GM12878 (cell line): ENCODE results near the gene NRSN2. TPM values are rescaled to one million over a fixed set of nuclear protein-coding genes. Genes with fewer than 3 reads are reported as not detected.

Experiments used
- ATAC-seq: fragments of 200-7000 bp; cut with Tn5 transposase; 3 replicates; pipeline ENCODE4 v1.9.1; 2020; ENCODE audit warnings: mild to moderate bottlenecking, moderate library complexity
- BruUV-seq: library from RNA; stranded (reverse); fragments of 400-500 nt; replicated peaks from 2 replicates; lab custom pipeline; 2021; lab: Mats Ljungman, UMichigan
- CTCF ChIA-PET: fragments of 300-600 bp; sonication (Branson Sonifier 250); formaldehyde crosslinking; extraction: SDS; loops from one replicate; lab custom pipeline; 2021; ENCODE audit warnings: inconsistent platforms; lab: Yijun Ruan, JAX
- POLR2A ChIA-PET: fragments of 350-600 bp; formaldehyde crosslinking; extraction: SDS; loops from one replicate; lab custom pipeline; 2021; ENCODE audit warnings: inconsistent platforms; lab: Charles Lee
- RAD21 ChIA-PET: fragments of 300-600 bp; sonication (Branson Sonifier 250); formaldehyde crosslinking; loops from one replicate; lab custom pipeline; 2023; ENCODE audit warnings: antibody characterized with exemption; ENCODE audit not compliant: unreplicated experiment; lab: Charles Lee
- SMC1A ChIA-PET: fragments of 300-600 bp; sonication (Branson Sonifier 250); formaldehyde crosslinking; loops from one replicate; lab custom pipeline; 2023; ENCODE audit not compliant: unreplicated experiment, uncharacterized antibody; lab: Charles Lee
- DNase-seq: peaks from one replicate; pipeline ENCODE4 v3.0.0-alpha.2; 2011; ENCODE audit warnings: low read depth, low spot score
- FAIRE-seq: peaks from 3 replicates; lab custom pipeline; 2011; peaks lifted over from hg19 to GRCh38; lab: Jason Lieb, UNC
- H2AFZ ChIP-seq: 2 replicates; pipeline ENCODE4 v1.6.0; 2011; ENCODE audit warnings: low read depth, low read length, control low read depth; ENCODE audit not compliant: control insufficient read depth
- H3K27ac ChIP-seq: 2 replicates; pipeline ENCODE4 v1.5.1; 2011; ENCODE audit warnings: control low read depth; ENCODE audit not compliant: control insufficient read depth, insufficient read depth
- H3K27me3 ChIP-seq, 2 experiments: replicated peaks in 1 of 2; 2 replicates each; pipeline versions ENCODE4 v1.6.0 to v1.6.1; 2011; ENCODE audit warnings: low read length in 1 of 2; ENCODE audit not compliant: control insufficient read depth in 2 of 2, insufficient read depth in 2 of 2
- H3K36me3 ChIP-seq, 2 experiments: 2 replicates each; pipeline ENCODE4 v1.5.1; 2011; ENCODE audit warnings: low read length in 1 of 2; ENCODE audit not compliant: control insufficient read depth in 2 of 2, insufficient read depth in 2 of 2
- H3K4me1 ChIP-seq: 2 replicates; pipeline ENCODE4 v1.6.1; 2011; ENCODE audit warnings: mild to moderate bottlenecking, low read length, moderate library complexity, mixed read lengths; ENCODE audit not compliant: control insufficient read depth, insufficient read depth
- H3K4me2 ChIP-seq: 2 replicates; pipeline ENCODE4 v1.6.0; 2011; ENCODE audit warnings: control low read depth; ENCODE audit not compliant: control insufficient read depth, insufficient read depth
- H3K4me3 ChIP-seq: fragments of 200-600 bp; sonication (generic); 2 replicates; pipeline ENCODE4 v1.5.1; 2016
- H3K79me2 ChIP-seq: 2 replicates; pipeline ENCODE4 v1.6.0; 2011; ENCODE audit warnings: low read length; ENCODE audit not compliant: control insufficient read depth, insufficient read depth
- H3K9ac ChIP-seq: 2 replicates; pipeline ENCODE4 v1.8.0; 2011; ENCODE audit warnings: low read length, control low read depth, mixed read lengths; ENCODE audit not compliant: control insufficient read depth, insufficient read depth
- H3K9me3 ChIP-seq: replicated peaks from 3 replicates; pipeline ENCODE4 v1.5.1; 2011; ENCODE audit warnings: mild to moderate bottlenecking, low read length; ENCODE audit not compliant: control insufficient read depth, insufficient read depth
- H4K20me1 ChIP-seq: 2 replicates; pipeline ENCODE4 v1.6.0; 2011; ENCODE audit not compliant: control insufficient read depth, insufficient read depth
- CHD2 ChIP-seq: IDR thresholded peaks from 2 replicates; pipeline ENCODE4 v1.6.1; 2011; ENCODE audit warnings: low read depth, low read length, improper control_type of control experiment, borderline replicate concordance
- HCFC1 ChIP-seq: fragments of 150-350 bp; IDR thresholded peaks from 2 replicates; pipeline ENCODE4 v1.6.1; 2014; ENCODE audit warnings: low read length
- MEF2A ChIP-seq: IDR thresholded peaks from 2 replicates; pipeline ENCODE4 v1.6.1; 2011; ENCODE audit warnings: low read depth, mild to moderate bottlenecking, low read length, moderate library complexity; ENCODE audit not compliant: insufficient read depth
- MYB ChIP-seq: fragments of 150-350 bp; IDR thresholded peaks from 2 replicates; pipeline ENCODE4 v1.6.1; 2014; ENCODE audit warnings: mild to moderate bottlenecking, low read depth, low read length, borderline replicate concordance
- POLR2A ChIP-seq: IDR thresholded peaks from 2 replicates; pipeline ENCODE4 v1.6.1; 2011; ENCODE audit warnings: low read depth, mild to moderate bottlenecking, low read length
- ZBTB11 ChIP-seq: fragments of 450-650 bp; formaldehyde crosslinking; IDR thresholded peaks from 2 replicates; pipeline ENCODE4 v1.5.0; 2022; ENCODE audit warnings: mild to moderate bottlenecking, missing genetic modification characterization
- ZBTB4 ChIP-seq: fragments of 450-650 bp; formaldehyde crosslinking; IDR thresholded peaks from 2 replicates; pipeline ENCODE4 v1.4.0; 2022; ENCODE audit warnings: mild to moderate bottlenecking, moderate library complexity
- WGBS: methylation state at CpG from one replicate; pipeline ENCODE4 v1.1.6; 2016; ENCODE audit warnings: low lambda C conversion rate; ENCODE audit not compliant: insufficient replicate concordance, insufficient coverage; ENCODE audit errors: missing lambda C conversion rate; 5-methylcytosine and 5-hydroxymethylcytosine counted together
- in situ Hi-C: fragments of 300-500 bp; cut with MboI; formaldehyde crosslinking; loops from 9 replicates; pipeline ENCODE4 v1.14.3; 2018; ENCODE audit warnings: mixed read lengths
- intact Hi-C: fragments of 100-400 bp; cut with micrococcal nuclease; formaldehyde crosslinking; loops from one replicate; pipeline ENCODE4 v1.14.2; 2022; ENCODE audit not compliant: unreplicated experiment
- polyA plus RNA-seq, 11 experiments: library from polyadenylated mRNA; depleted of rRNA in 4 of 11; unstranded in 6 of 11; stranded (reverse) in 5 of 11; fragments of >200 nt; fragmentation: Nextera tagmentation in 4 of 11; fragmentation: Illumina TruSeq in 1 of 11; extraction: Ambion mirVana in 4 of 11; extraction: Trizol in 1 of 11; gene quantifications; 1 replicate in 1 of 11; 2 replicates in 10 of 11; pipeline versions ENCODE4 v1.2.1 to v1.2.3, GENCODE V29; 2011 to 2016; ENCODE audit warnings: inconsistent platforms in 2 of 11, missing spikeins in 2 of 11, low read depth in 1 of 11
- total RNA-seq, 4 experiments: library from RNA; depleted of rRNA in 3 of 4; stranded (reverse); fragments of >200 nt in 3 of 4; fragmentation: Illumina TruSeq in 1 of 4; extraction: Trizol in 1 of 4; gene quantifications; 2 replicates each; pipeline versions ENCODE4 v1.2.1 to v1.2.3, GENCODE V29; 2013 to 2021

NRSN2 gene
- total and polyA plus RNA-seq, 10 of the 15 experiments (the other 5 are each of a cell fraction or from before 2014, with no cell fraction given), result 6.2 to 32.4 (median 13.0) TPM

GRCh38 chr20:389220-389619 lies 42.3 kb downstream of the NRSN2 start:
- Histone ChIP-seq H3K4me2 (no peak overlapping the region), H3K9ac (no peak overlapping the region), H3K27me3 (no peaks in the 10 kb centered on the region), H3K9me3 (no peaks in the 10 kb centered on the region), H3K4me1 (no peaks in the 10 kb centered on the region), H3K36me3 (peaks cover 7 to 17% of the 10 kb centered on the region in 2 experiments), H4K20me1 (no peaks in the 10 kb centered on the region), H3K27ac (no peak overlapping the region), H3K4me3 (no peak overlapping the region), H2AFZ (no peak overlapping the region), H3K79me2 (peaks cover 3% of the 10 kb centered on the region; the same call in 1 of the 2 replicates)
- DNase-seq, result no peak
- 92% methylated on average over 6 of the region's 6 CpGs for WGBS
- ChIA-PET RAD21 (no interaction called here), POLR2A (no interaction called here), CTCF (no interaction called here), SMC1A (no interaction called here)
- no peak for FAIRE-seq
- no TSS peak for BruUV-seq
- intact Hi-C loops, result no loop called here
- TF ChIP-seq MEF2A (no peak), POLR2A (no peak), HCFC1 (no peak)
- in situ Hi-C loops, result no loop called here
- ATAC-seq, result no peak

- Histone ChIP-seq H3K4me3 (no peak overlapping the region), H3K4me1 (no peaks in the 10 kb centered on the region), H3K79me2 (no peaks in the 10 kb centered on the region), H3K4me2 (no peak overlapping the region), H3K36me3 (peaks cover 11 to 21% of the 10 kb centered on the region in 2 experiments), H2AFZ (no peak overlapping the region), H4K20me1 (no peaks in the 10 kb centered on the region), H3K9me3 (no peaks in the 10 kb centered on the region), H3K27me3 (no peaks in the 10 kb centered on the region), H3K9ac (no peak overlapping the region), H3K27ac (no peak overlapping the region)
- in situ Hi-C loops, result no loop called here
- RAD21 ChIA-PET, result interaction anchor here (0.6 kb wide), 1 partner anchor 19 kb away, joined by 3 read pairs; no protein-coding TSS in a partner anchor
- SMC1A ChIA-PET, result no interaction called here
- FAIRE-seq (no peak), DNase-seq (no peak), ATAC-seq (no peak)
- intact Hi-C loops, result no loop called here
- WGBS, result 82% methylated on average over 29 of the region's 29 CpGs
- BruUV-seq, result no TSS peak
- CTCF ChIA-PET, result no interaction called here
- POLR2A ChIA-PET, result interaction anchor here (0.7 kb wide), 1 partner anchor 103 kb away, joined by 4 read pairs; no protein-coding TSS in a partner anchor
- no peak for TF ChIP-seq ZBTB11 (CRISPR knock-in tag)
- no peak for TF ChIP-seq MYB
- TF ChIP-seq CHD2, result no peak
- TF ChIP-seq ZBTB4 (CRISPR knock-in tag), result no peak
Observed at GRCh38 chr20:391041-391711, 44.3 kb downstream of the NRSN2 start.
